Natural killer cell (primary cell): ENCODE data around the gene RFX2. TPM values are rescaled to one million over a fixed set of nuclear protein-coding genes. Genes with fewer than 3 reads are reported as not detected.

Experiments used
- ATAC-seq, 3 donors: fragments of 150-1000 bp in 2 of 3; fragments of 200-7000 bp in 1 of 3; cut with Tn5 transposase; 1 replicate in 1 of 3; 2 replicates in 2 of 3; pipeline ENCODE4 v1.10.0; 2021; ENCODE audit warnings: mild to moderate bottlenecking in 2 of 3, moderate library complexity in 2 of 3
- DNase-seq, 2 donors: peaks; one replicate each; pipeline versions ENCODE4 v3.0.0 to v3.0.0-alpha.2; 2013 to 2021; ENCODE audit warnings: mixed read lengths in 1 of 2
- H3K27ac ChIP-seq: one replicate; pipeline ENCODE4 v1.5.1; 2013; ENCODE audit warnings: mild to moderate bottlenecking, low read length
- H3K27me3 ChIP-seq: one replicate; pipeline ENCODE4 v1.6.1; 2013; ENCODE audit warnings: low read length; ENCODE audit not compliant: control insufficient read depth, insufficient read depth
- H3K36me3 ChIP-seq: one replicate; pipeline ENCODE4 v1.6.1; 2013; ENCODE audit warnings: low read length; ENCODE audit not compliant: control insufficient read depth, insufficient read depth
- H3K4me1 ChIP-seq: one replicate; pipeline ENCODE4 v1.6.1; 2013; ENCODE audit warnings: low read length; ENCODE audit not compliant: control insufficient read depth, insufficient read depth
- H3K4me3 ChIP-seq: one replicate; pipeline ENCODE4 v1.5.1; 2013; ENCODE audit warnings: low read length
- H3K9me3 ChIP-seq: one replicate; pipeline ENCODE4 v1.6.1; 2013; ENCODE audit warnings: low read length; ENCODE audit not compliant: control insufficient read depth, insufficient read depth
- H3K27ac Mint-ChIP-seq, 2 donors: one replicate each; pipeline ENCODE4 v1.8.0; 2022; ENCODE audit warnings: mild to moderate bottlenecking in 2 of 2, mixed read lengths in 2 of 2, moderate library complexity in 1 of 2
- H3K27me3 Mint-ChIP-seq, 2 donors: one replicate each; pipeline ENCODE4 v1.8.0; 2022; ENCODE audit warnings: low read depth in 2 of 2, mixed read lengths in 2 of 2
- H3K36me3 Mint-ChIP-seq: one replicate; pipeline ENCODE4 v1.8.0; 2022; ENCODE audit warnings: mixed read lengths
- H3K4me1 Mint-ChIP-seq, 2 donors: one replicate each; pipeline ENCODE4 v1.8.0; 2022; ENCODE audit warnings: mixed read lengths in 2 of 2
- H3K4me3 Mint-ChIP-seq: one replicate; pipeline ENCODE4 v1.8.0; 2022; ENCODE audit warnings: mild to moderate bottlenecking, moderate library complexity, mixed read lengths
- H3K9me3 Mint-ChIP-seq, 2 donors: one replicate each; pipeline ENCODE4 v1.8.0; 2022; ENCODE audit warnings: mixed read lengths in 2 of 2
- WGBS: methylation state at CpG from one replicate; pipeline ENCODE4 v1.1.7; 2013; ENCODE audit warnings: missing lambda C conversion rate; ENCODE audit not compliant: insufficient coverage; 5-methylcytosine and 5-hydroxymethylcytosine counted together
- intact Hi-C: fragments of 100-400 bp; cut with micrococcal nuclease; formaldehyde crosslinking; loops from one replicate; pipeline ENCODE4 v1.14.2; 2022
- total RNA-seq, 4 donors: library from RNA; stranded (reverse); fragments of 120-200 nt in 1 of 4; gene quantifications; one replicate each; pipeline versions ENCODE4 v1.2.3 to v1.2.4, GENCODE V29; 2013 to 2022
- TF ChIP-seq, protein P1 (sequence below): fragments of 200-600 bp; IDR thresholded peaks from one replicate; pipeline ENCODE4 v1.8.0; 2022; ENCODE audit warnings: antibody characterized with exemption

The RFX2 gene
- total RNA-seq, 3 donors from 2014 or later (not counting 1 experiment from before 2014, with no cell fraction given), result 2.4 to 4.6 (median 4.1) TPM

DNA sequence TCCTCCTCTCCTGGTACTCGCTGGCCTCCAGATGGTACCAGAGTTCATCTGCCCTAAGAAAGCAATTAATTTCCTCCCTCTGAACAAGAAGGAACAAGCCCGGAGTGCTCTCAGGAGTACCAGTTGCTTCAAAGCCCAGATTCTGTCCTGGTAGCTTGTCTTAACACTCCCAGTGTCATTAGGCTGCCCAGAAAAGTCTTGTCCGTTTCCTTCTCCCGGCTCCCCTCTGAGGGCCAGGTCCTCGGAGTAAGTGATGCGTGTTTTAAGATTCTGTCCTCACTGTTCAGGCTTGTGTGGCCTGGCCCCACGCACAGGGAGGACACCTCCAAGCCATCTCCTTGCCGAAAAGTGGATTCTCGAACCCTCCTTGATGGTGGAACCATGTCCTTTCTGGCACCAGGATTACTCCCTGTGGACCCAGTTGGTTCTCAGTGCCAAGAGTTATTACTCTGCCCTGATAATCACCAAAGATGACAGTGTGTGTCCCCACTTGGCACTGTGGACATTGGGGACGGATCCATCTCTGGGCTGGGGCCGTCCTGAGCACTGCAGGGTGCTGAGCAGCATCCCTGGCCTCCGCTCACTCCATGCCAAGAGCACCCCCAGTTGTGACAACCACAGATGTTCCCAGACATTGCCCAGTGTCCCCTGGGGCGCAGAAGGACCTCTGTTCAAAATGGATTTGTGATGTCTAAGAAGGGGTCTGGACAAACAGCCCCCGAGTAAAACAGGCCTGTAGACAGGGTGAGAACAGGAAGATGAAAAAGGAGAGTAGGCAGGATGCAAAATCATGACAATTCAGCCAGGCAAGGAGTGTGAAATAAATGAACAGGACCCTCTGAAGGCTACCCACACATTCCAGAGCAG, 52.4 kb downstream of the RFX2 start:
- Mint-ChIP-seq H3K4me1 (peaks cover 10 to 14% of the 10 kb centered on the region in 2 donors), H3K36me3 (no peaks in the 10 kb centered on the region), H3K9me3 (no peaks in the 10 kb centered on the region), H3K4me3 (no peak overlapping the region), H3K27me3 (peaks cover 19 to 20% of the 10 kb centered on the region in 2 donors), H3K27ac (peak overlapping the region in 1 of 2 donors; percentile 32)
- TF ChIP-seq, protein P1, sequence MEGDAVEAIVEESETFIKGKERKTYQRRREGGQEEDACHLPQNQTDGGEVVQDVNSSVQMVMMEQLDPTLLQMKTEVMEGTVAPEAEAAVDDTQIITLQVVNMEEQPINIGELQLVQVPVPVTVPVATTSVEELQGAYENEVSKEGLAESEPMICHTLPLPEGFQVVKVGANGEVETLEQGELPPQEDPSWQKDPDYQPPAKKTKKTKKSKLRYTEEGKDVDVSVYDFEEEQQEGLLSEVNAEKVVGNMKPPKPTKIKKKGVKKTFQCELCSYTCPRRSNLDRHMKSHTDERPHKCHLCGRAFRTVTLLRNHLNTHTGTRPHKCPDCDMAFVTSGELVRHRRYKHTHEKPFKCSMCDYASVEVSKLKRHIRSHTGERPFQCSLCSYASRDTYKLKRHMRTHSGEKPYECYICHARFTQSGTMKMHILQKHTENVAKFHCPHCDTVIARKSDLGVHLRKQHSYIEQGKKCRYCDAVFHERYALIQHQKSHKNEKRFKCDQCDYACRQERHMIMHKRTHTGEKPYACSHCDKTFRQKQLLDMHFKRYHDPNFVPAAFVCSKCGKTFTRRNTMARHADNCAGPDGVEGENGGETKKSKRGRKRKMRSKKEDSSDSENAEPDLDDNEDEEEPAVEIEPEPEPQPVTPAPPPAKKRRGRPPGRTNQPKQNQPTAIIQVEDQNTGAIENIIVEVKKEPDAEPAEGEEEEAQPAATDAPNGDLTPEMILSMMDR, result no peak
- DNase-seq (peak in 1 of 2 donors; percentile 13), ATAC-seq (peak in 1 of 3 donors; percentile 9)
- Histone ChIP-seq H3K27ac (no peak overlapping the region), H3K36me3 (no peaks in the 10 kb centered on the region), H3K4me1 (peaks cover 36% of the 10 kb centered on the region), H3K4me3 (no peak overlapping the region), H3K27me3 (no peaks in the 10 kb centered on the region), H3K9me3 (no peaks in the 10 kb centered on the region)
- intact Hi-C loops, result no loop called here
- WGBS, result 92% methylated on average over 14 of the region's 14 CpGs

DNA sequence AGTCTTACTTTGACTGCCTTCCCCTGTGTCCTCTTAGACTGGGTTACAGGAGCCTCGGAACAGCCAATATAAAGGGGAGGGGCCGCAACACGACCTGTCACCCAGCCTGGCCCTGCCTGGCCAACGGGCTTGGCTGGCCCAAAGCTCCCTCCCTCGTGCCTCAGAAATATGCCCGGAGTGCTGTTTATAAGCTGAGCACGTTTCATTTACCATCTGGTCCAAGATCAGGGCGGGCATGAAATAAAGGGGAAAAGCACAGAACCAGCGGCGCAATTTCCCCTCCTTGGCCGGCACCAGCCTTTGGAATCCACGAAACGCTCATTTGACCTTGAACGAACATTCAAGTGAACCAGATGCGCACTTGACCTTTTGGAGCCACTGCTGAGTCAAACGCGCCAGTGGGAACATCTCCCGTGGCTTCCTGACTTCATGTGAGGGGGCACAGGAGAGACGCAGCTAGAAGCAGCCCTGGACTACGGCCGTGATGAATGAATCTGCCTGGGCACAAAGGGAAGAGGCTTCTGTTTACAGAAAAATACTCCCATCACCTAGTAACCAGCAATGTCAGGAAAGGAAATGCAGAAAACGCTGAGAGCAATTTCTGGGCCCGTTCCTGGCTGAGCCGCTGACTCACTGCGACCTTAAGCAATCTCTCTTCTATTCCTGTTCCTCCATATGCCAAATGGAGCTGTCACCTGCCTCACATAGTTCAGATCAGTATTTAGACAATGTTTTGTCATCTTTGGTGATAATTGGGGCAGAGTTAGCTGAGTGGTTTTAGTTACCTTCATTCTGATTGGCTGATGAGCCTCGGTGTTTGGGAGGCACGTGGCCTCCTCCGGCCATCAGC, 53.3 kb downstream of the RFX2 start:
- no peak overlapping the region for H3K4me3 Mint-ChIP-seq
- peaks cover 12 to 14% of the 10 kb centered on the region in 2 donors for H3K27me3 Mint-ChIP-seq
- peaks cover 27% of the 10 kb centered on the region for H3K4me1 ChIP-seq
- no peaks in the 10 kb centered on the region for H3K9me3 ChIP-seq
- TF ChIP-seq, protein P1, result no peak
- no peaks in the 10 kb centered on the region for H3K27me3 ChIP-seq
- DNase-seq (peak; percentile 12 to 45), ATAC-seq (peak; percentile 37 to 47 (median 43))
- WGBS, result 71% methylated on average over 28 of the region's 28 CpGs
- no peaks in the 10 kb centered on the region for H3K36me3 Mint-ChIP-seq
- intact Hi-C loops, result no loop called here
- H3K9me3 Mint-ChIP-seq, result no peaks in the 10 kb centered on the region
- H3K36me3 ChIP-seq, result no peaks in the 10 kb centered on the region
- no peak overlapping the region for H3K4me3 ChIP-seq
- H3K27ac ChIP-seq, result no peak overlapping the region
- peak overlapping the region in 1 of 2 donors; percentile 32 for H3K27ac Mint-ChIP-seq
- H3K4me1 Mint-ChIP-seq, result peaks cover 3 to 8% of the 10 kb centered on the region in 2 donors

DNA sequence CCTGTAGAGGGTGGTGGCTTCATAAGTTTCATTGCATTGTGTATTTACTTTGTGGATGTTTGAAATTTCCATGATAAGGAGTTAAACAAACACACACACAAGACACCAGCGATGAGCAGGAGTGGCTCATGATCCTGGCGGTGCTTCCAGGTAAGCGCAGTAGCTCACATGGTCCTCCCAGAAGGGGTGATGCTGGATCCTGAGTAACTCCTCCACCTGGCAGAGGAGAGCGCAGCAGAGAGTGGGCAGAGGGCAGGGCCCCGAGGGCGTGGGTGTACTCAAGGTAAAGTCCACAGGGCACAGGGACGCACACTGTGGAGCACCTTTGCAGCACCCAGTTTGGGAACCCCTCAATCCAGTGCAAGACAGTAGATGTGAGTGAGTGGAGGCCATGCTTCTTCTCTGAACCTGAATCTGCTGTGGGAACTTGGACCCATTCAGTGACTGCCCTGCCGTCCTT, 54.0 kb downstream of the RFX2 start:
- Histone ChIP-seq H3K36me3 (no peaks in the 10 kb centered on the region), H3K27me3 (no peaks in the 10 kb centered on the region), H3K27ac (no peak overlapping the region), H3K4me1 (peaks cover 20% of the 10 kb centered on the region), H3K4me3 (no peak overlapping the region), H3K9me3 (no peaks in the 10 kb centered on the region)
- DNase-seq (peak in 1 of 2 donors; percentile 13), ATAC-seq (no peak)
- peaks cover 6 to 11% of the 10 kb centered on the region in 2 donors for H3K27me3 Mint-ChIP-seq
- WGBS, result 95% methylated on average over 8 of the region's 8 CpGs
- TF ChIP-seq, protein P1, result no peak
- H3K4me3 Mint-ChIP-seq, result no peak overlapping the region
- H3K4me1 Mint-ChIP-seq, result peaks cover 0 to 6% of the 10 kb centered on the region in 2 donors
- no peaks in the 10 kb centered on the region for H3K9me3 Mint-ChIP-seq
- intact Hi-C loops, result no loop called here
- H3K27ac Mint-ChIP-seq, result no peak overlapping the region
- no peaks in the 10 kb centered on the region for H3K36me3 Mint-ChIP-seq
